H9 (cell line): ENCODE data around the gene KLHL3. TPM values are rescaled to one million over a fixed set of nuclear protein-coding genes. Genes with fewer than 3 reads are reported as not detected.

ENCODE experiments used
- DNase-seq: peaks from one replicate; pipeline ENCODE4 v3.0.0-alpha.2; 2017
- H2AFZ ChIP-seq: one replicate; pipeline ENCODE4 v1.6.1; 2013; ENCODE audit warnings: mild to moderate bottlenecking, low read length, control low read depth, moderate library complexity
- H2AK5ac ChIP-seq: 2 replicates; pipeline ENCODE4 v1.6.1; 2013; ENCODE audit warnings: low read length, control low read depth, mixed read lengths; ENCODE audit not compliant: insufficient read length
- H2BK120ac ChIP-seq: one replicate; pipeline ENCODE4 v1.6.1; 2013; ENCODE audit warnings: low read depth, mild to moderate bottlenecking, low read length, control low read depth, inconsistent platforms; ENCODE audit not compliant: poor library complexity, severe bottlenecking
- H2BK12ac ChIP-seq: 2 replicates; pipeline ENCODE4 v1.6.1; 2013; ENCODE audit warnings: low read length, control low read depth, mixed read lengths, low read depth; ENCODE audit not compliant: insufficient read length
- H2BK15ac ChIP-seq: 2 replicates; pipeline ENCODE4 v1.6.1; 2013; ENCODE audit warnings: low read depth, low read length, control low read depth
- H2BK20ac ChIP-seq: one replicate; pipeline ENCODE4 v1.6.1; 2013; ENCODE audit warnings: low read depth, mild to moderate bottlenecking, low read length, control low read depth, inconsistent platforms; ENCODE audit not compliant: poor library complexity, severe bottlenecking
- H2BK5ac ChIP-seq: 2 replicates; pipeline ENCODE4 v1.6.1; 2013; ENCODE audit warnings: low read length, control low read depth, mixed read lengths; ENCODE audit not compliant: insufficient read length
- H3K14ac ChIP-seq: 2 replicates; pipeline ENCODE4 v1.6.1; 2013; ENCODE audit warnings: low read length, control low read depth; ENCODE audit not compliant: insufficient read depth
- H3K18ac ChIP-seq: 2 replicates; pipeline ENCODE4 v1.6.1; 2013; ENCODE audit warnings: low read depth, mild to moderate bottlenecking, mixed read lengths, low read length, control low read depth; ENCODE audit not compliant: insufficient read length
- H3K23ac ChIP-seq: 2 replicates; pipeline ENCODE4 v1.6.1; 2013; ENCODE audit warnings: low read length, control low read depth, mixed read lengths, low read depth; ENCODE audit not compliant: insufficient read length
- H3K23me2 ChIP-seq: 2 replicates; pipeline ENCODE4 v1.6.1; 2013; ENCODE audit warnings: low read depth, mild to moderate bottlenecking, mixed read lengths, low read length, control low read depth; ENCODE audit not compliant: insufficient read length, poor library complexity, severe bottlenecking
- H3K27ac ChIP-seq: 2 replicates; pipeline ENCODE4 v1.5.1; 2013; ENCODE audit warnings: low read length, control low read depth, mixed read lengths, low read depth; ENCODE audit not compliant: insufficient read length
- H3K27me3 ChIP-seq: 2 replicates; pipeline ENCODE4 v1.6.1; 2013; ENCODE audit warnings: low read length, control low read depth, inconsistent platforms; ENCODE audit not compliant: insufficient read depth
- H3K4ac ChIP-seq: 2 replicates; pipeline ENCODE4 v1.6.1; 2013; ENCODE audit warnings: low read depth, mild to moderate bottlenecking, control low read depth, inconsistent platforms, low read length, moderate library complexity
- H3K4me1 ChIP-seq: 2 replicates; pipeline ENCODE4 v1.6.1; 2013; ENCODE audit warnings: low read length, control low read depth, inconsistent platforms; ENCODE audit not compliant: insufficient read depth
- H3K4me2 ChIP-seq: 2 replicates; pipeline ENCODE4 v1.6.1; 2013; ENCODE audit warnings: low read length, control low read depth, mixed read lengths; ENCODE audit not compliant: insufficient read length, insufficient read depth
- H3K56ac ChIP-seq: 2 replicates; pipeline ENCODE4 v1.6.1; 2013; ENCODE audit warnings: low read depth, mild to moderate bottlenecking, mixed read lengths, low read length, control low read depth; ENCODE audit not compliant: insufficient read length
- H3K79me1 ChIP-seq: 2 replicates; pipeline ENCODE4 v1.6.1; 2013; ENCODE audit warnings: low read depth, mild to moderate bottlenecking, moderate library complexity, low read length, control low read depth, inconsistent platforms; ENCODE audit not compliant: insufficient read depth, poor library complexity, severe bottlenecking
- H3K79me2 ChIP-seq: 2 replicates; pipeline ENCODE4 v1.6.1; 2013; ENCODE audit warnings: low read length, control low read depth, inconsistent platforms; ENCODE audit not compliant: insufficient read depth
- H3K9ac ChIP-seq: 2 replicates; pipeline ENCODE4 v1.6.1; 2013; ENCODE audit warnings: low read length, control low read depth, mixed read lengths; ENCODE audit not compliant: insufficient read length; ENCODE audit errors: extremely low read depth
- H3K9me3 ChIP-seq: one replicate; pipeline ENCODE4 v1.6.1; 2013; ENCODE audit warnings: low read depth, low read length, inconsistent platforms; ENCODE audit not compliant: control insufficient read depth
- H3T11ph ChIP-seq: one replicate; pipeline ENCODE4 v1.6.1; 2013; ENCODE audit warnings: mild to moderate bottlenecking, low read length, control low read depth, inconsistent platforms
- H4K20me1 ChIP-seq: one replicate; pipeline ENCODE4 v1.6.1; 2013; ENCODE audit not compliant: control insufficient read depth, insufficient read length, insufficient read depth
- H4K5ac ChIP-seq: 2 replicates; pipeline ENCODE4 v1.6.1; 2013; ENCODE audit warnings: low read depth, mild to moderate bottlenecking, mixed read lengths, low read length, control low read depth; ENCODE audit not compliant: insufficient read length
- H4K8ac ChIP-seq: replicated peaks from 2 replicates; pipeline ENCODE4 v1.6.1; 2013; ENCODE audit warnings: low read length, control low read depth, mixed read lengths, low read depth; ENCODE audit not compliant: insufficient read length
- H4K91ac ChIP-seq: 2 replicates; pipeline ENCODE4 v1.6.1; 2013; ENCODE audit warnings: low read depth, mild to moderate bottlenecking, moderate library complexity, mixed read lengths, low read length, control low read depth; ENCODE audit not compliant: insufficient read length
- H3K27ac Mint-ChIP-seq, 3 experiments: 2 replicates in 2 of 3; 3 replicates in 1 of 3; pipeline ENCODE4 v1.8.0; 2020 to 2021; ENCODE audit warnings: mixed read lengths in 3 of 3, mild to moderate bottlenecking in 1 of 3, moderate library complexity in 1 of 3
- H3K27me3 Mint-ChIP-seq: 2 replicates; pipeline ENCODE4 v1.8.0; 2021; ENCODE audit warnings: low read depth, mild to moderate bottlenecking, moderate library complexity, mixed read lengths
- H3K36me3 Mint-ChIP-seq, 3 experiments: 2 replicates in 2 of 3; 3 replicates in 1 of 3; pipeline ENCODE4 v1.8.0; 2020 to 2021; ENCODE audit warnings: low read depth in 3 of 3, mixed read lengths in 3 of 3; ENCODE audit not compliant: insufficient read depth in 1 of 3
- H3K4me1 Mint-ChIP-seq, 2 experiments: 2 replicates each; pipeline ENCODE4 v1.8.0; 2020; ENCODE audit warnings: mixed read lengths in 2 of 2
- H3K4me3 Mint-ChIP-seq, 2 experiments: 2 replicates in 1 of 2; 3 replicates in 1 of 2; pipeline ENCODE4 v1.8.0; 2020 to 2021; ENCODE audit warnings: mild to moderate bottlenecking in 2 of 2, mixed read lengths in 2 of 2, moderate library complexity in 1 of 2
- H3K9me3 Mint-ChIP-seq, 2 experiments: 2 replicates in 1 of 2; 3 replicates in 1 of 2; pipeline ENCODE4 v1.8.0; 2020; ENCODE audit warnings: mild to moderate bottlenecking in 2 of 2, mixed read lengths in 2 of 2, moderate library complexity in 1 of 2
- WGBS: extraction: QIAGEN DNeasy Blood & Tissue Kit; methylation state at CpG from one replicate; pipeline ENCODE4 v1.1.7; 2013; ENCODE audit warnings: missing lambda C conversion rate, low lambda C conversion rate, mixed read lengths; ENCODE audit not compliant: insufficient read length; ENCODE audit errors: extremely low coverage; 5-methylcytosine and 5-hydroxymethylcytosine counted together
- total RNA-seq: library from RNA; stranded (reverse); gene quantifications from 2 replicates; pipeline ENCODE4 v1.2.1, GENCODE V29; 2021
- TF ChIP-seq, protein P1 (sequence below): fragments of 200-600 bp; sonication (generic); conservative IDR thresholded peaks from 3 replicates; pipeline ENCODE4 v1.8.0; 2021; ENCODE audit warnings: antibody characterized with exemption, mild to moderate bottlenecking

Gene KLHL3
- total RNA-seq, 1 experiment from 2014 or later = 12.8 TPM

- WGBS = no CpG with 5 or more reads among the region's 3 CpGs
Measured at GRCh38 chr5:137657073-137657472, 78.8 kb downstream of the KLHL3 start.

More at GRCh38 chr5:137657073-137657472, 78.8 kb downstream of the KLHL3 start:
- no peak overlapping the region for H3K56ac ChIP-seq
- DNase-seq = no peak
- H3K4ac ChIP-seq = no peak overlapping the region
- H3K79me1 ChIP-seq = no peaks in the 10 kb centered on the region
- no peaks in the 10 kb centered on the region for H3K23me2 ChIP-seq
- no peaks in the 10 kb centered on the region for H3K27me3 ChIP-seq
- no peak overlapping the region for H2BK120ac ChIP-seq
- no peak overlapping the region for H2BK20ac ChIP-seq
- no peak overlapping the region for H2BK15ac ChIP-seq
- peaks cover 4 to 11% (median 8%) of the 10 kb centered on the region in 3 experiments; a peak in 4 of 7 replicates for H3K36me3 Mint-ChIP-seq
- H4K5ac ChIP-seq = no peak overlapping the region
- no peaks in the 10 kb centered on the region for H3K9me3 Mint-ChIP-seq
- no peak overlapping the region for H3K18ac ChIP-seq
- TF ChIP-seq, protein P1, sequence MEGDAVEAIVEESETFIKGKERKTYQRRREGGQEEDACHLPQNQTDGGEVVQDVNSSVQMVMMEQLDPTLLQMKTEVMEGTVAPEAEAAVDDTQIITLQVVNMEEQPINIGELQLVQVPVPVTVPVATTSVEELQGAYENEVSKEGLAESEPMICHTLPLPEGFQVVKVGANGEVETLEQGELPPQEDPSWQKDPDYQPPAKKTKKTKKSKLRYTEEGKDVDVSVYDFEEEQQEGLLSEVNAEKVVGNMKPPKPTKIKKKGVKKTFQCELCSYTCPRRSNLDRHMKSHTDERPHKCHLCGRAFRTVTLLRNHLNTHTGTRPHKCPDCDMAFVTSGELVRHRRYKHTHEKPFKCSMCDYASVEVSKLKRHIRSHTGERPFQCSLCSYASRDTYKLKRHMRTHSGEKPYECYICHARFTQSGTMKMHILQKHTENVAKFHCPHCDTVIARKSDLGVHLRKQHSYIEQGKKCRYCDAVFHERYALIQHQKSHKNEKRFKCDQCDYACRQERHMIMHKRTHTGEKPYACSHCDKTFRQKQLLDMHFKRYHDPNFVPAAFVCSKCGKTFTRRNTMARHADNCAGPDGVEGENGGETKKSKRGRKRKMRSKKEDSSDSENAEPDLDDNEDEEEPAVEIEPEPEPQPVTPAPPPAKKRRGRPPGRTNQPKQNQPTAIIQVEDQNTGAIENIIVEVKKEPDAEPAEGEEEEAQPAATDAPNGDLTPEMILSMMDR = no peak
- no peak overlapping the region for H3T11ph ChIP-seq
- H2BK5ac ChIP-seq = no peak overlapping the region
- no peak overlapping the region for H2AFZ ChIP-seq
- H4K20me1 ChIP-seq = no peaks in the 10 kb centered on the region
- no peak overlapping the region for H4K91ac ChIP-seq
- no peak overlapping the region for H3K23ac ChIP-seq
- no peak overlapping the region for H2BK12ac ChIP-seq
- no peak overlapping the region for H4K8ac ChIP-seq
- H2AK5ac ChIP-seq = no peak overlapping the region
- no peaks in the 10 kb centered on the region for H3K9me3 ChIP-seq
- no peak overlapping the region for H3K9ac ChIP-seq
- H3K27me3 Mint-ChIP-seq = no peaks in the 10 kb centered on the region
- H3K4me3 Mint-ChIP-seq = no peak overlapping the region
- no peak overlapping the region for H3K4me2 ChIP-seq
- no peak overlapping the region; a peak in 1 of 7 replicates for H3K27ac Mint-ChIP-seq
- no peak overlapping the region for H3K14ac ChIP-seq
- no peak overlapping the region for H3K27ac ChIP-seq
- H3K4me1 ChIP-seq = no peaks in the 10 kb centered on the region
- no peaks in the 10 kb centered on the region for H3K79me2 ChIP-seq
- H3K4me1 Mint-ChIP-seq = peaks cover 4 to 7% of the 10 kb centered on the region in 2 experiments; a peak in 3 of 4 replicates
